ENCODE data around the gene CCNI.
A peak's percentile ranks its signal among the peaks of the same experiment; 100 is the strongest.

CCNI gene

GRCh38 chr4:77028246-77028645 is 47.5 kb downstream of the CCNI start:
- no peak for TF ChIP-seq CTCF (conservative IDR thresholded peaks at IDR 0.05; ENCODE audit: low read depth, low read length)
- no peak for DNase-seq (ENCODE audit: low read depth)
- H3K4me3 ChIP-seq (ENCODE audit: low read length) = no peak overlapping the region

- no peak for TF ChIP-seq CTCF (conservative IDR thresholded peaks at IDR 0.05; ENCODE audit: low read depth, low read length)
- no peak overlapping the region for H3K4me3 ChIP-seq (ENCODE audit: low read length)
- DNase-seq (ENCODE audit: low read depth) = no peak
Observed at GRCh38 chr4:77026322-77026704, 49.5 kb downstream of the CCNI start.

GRCh38 chr4:77025643-77026321 is 50.0 kb downstream of the CCNI start:
- no peak for DNase-seq (ENCODE audit: low read depth)
- TF ChIP-seq CTCF (conservative IDR thresholded peaks at IDR 0.05; ENCODE audit: low read depth, low read length) = no peak
- no peak overlapping the region for H3K4me3 ChIP-seq (ENCODE audit: low read length)

DNA sequence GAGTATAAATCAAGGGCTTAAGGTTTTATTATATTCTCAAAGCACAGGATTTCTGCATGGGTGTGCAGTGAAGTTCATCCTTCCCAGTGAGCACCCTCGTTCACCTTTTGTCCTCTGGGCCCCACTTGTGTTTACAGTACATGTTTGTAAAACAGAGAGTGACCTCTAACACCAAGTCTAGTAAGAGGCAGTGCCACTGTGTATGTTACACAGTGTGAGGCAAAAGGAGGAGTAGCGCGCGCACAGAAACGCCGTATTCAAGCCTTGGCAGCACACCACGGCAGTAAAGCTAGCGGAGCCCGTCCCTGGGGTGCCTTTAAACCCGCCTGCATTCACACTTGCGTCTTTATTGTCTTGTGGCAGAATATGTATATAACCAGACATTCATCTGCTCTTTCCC is 51.9 kb downstream of the CCNI start:
- no peak overlapping the region for H3K4me3 ChIP-seq (ENCODE audit: low read length)
- no peak for DNase-seq (ENCODE audit: low read depth)
- TF ChIP-seq CTCF (conservative IDR thresholded peaks at IDR 0.05; ENCODE audit: low read depth, low read length) = no peak

GRCh38 chr4:77022560-77023179 is 53.1 kb downstream of the CCNI start:
- no peak overlapping the region for H3K4me3 ChIP-seq (ENCODE audit: low read length)
- peak; percentile 14 for TF ChIP-seq CTCF (conservative IDR thresholded peaks at IDR 0.05; ENCODE audit: low read depth, low read length)
- DNase-seq (ENCODE audit: low read depth) = no peak

DNA sequence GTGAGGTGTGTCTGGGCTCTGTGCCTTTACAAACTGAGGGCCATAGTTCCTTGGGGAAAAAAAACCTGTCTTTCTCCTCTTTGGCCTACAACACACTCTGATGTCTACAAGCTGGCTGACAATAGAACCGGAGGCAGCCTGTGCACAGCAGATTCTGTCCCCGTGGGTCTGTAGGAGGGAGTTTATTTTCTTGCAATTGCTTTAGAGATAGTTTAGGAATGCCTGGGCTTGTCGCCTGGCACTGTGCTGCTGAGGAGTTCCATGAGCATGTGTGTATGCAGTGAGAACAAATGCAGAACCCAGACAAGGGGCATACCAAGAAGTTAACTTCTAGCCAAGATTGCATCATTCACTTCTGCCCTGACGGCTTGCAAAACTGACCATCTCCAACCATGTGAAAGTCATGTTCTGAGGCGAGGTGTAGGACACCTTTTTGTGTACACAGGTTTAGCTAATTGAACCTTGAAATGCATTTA is 54.1 kb downstream of the CCNI start:
- no peak for TF ChIP-seq CTCF (conservative IDR thresholded peaks at IDR 0.05; ENCODE audit: low read depth, low read length)
- no peak for DNase-seq (ENCODE audit: low read depth)
- no peak overlapping the region for H3K4me3 ChIP-seq (ENCODE audit: low read length)

DNA sequence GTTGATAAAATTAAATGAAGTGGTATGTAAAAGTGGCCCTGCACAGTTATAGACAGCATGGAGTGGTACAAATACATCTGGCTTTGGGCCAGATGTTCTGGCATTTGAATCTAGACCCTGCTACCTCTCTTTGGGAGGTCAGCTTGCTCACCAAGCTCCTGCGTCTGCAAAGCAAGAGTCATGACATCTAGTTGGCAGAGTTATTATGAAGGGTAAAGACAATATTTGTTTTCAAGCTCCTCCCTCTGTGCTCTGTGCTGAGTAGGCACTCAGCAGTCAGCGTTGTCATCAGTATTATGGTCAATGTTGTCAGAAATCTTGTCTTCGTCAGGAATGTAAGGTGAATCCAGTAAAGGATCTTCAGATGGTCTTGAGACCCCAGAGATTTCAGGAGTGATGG is 55.8 kb downstream of the CCNI start:
- no peak for DNase-seq (ENCODE audit: low read depth)
- TF ChIP-seq CTCF (conservative IDR thresholded peaks at IDR 0.05; ENCODE audit: low read depth, low read length) = no peak
- no peak overlapping the region for H3K4me3 ChIP-seq (ENCODE audit: low read length)
